Tibial artery (tissue), 4 donors: ENCODE data around the gene PTPRN2.

ENCODE experiments used
- DNase-seq, 2 donors: peaks; one replicate each; pipeline ENCODE4 v3.0.0-alpha.2; 2019
- H3K27ac ChIP-seq, 2 donors: fragments of 200-600 bp; sonication (generic) in 1 of 2; 1 replicate in 1 of 2; 2 replicates in 1 of 2; pipeline ENCODE4 v1.5.1; 2018 to 2019; ENCODE audit warnings: mild to moderate bottlenecking in 1 of 2
- H3K27me3 ChIP-seq, 2 donors: fragments of 200-600 bp; sonication (generic) in 1 of 2; one replicate each; pipeline versions ENCODE4 v1.5.1 to v1.6.0; 2016 to 2019
- H3K36me3 ChIP-seq, 3 donors: fragments of 200-600 bp; sonication (generic) in 2 of 3; one replicate each; pipeline ENCODE4 v1.5.1; 2016 to 2019; ENCODE audit warnings: mild to moderate bottlenecking in 2 of 3
- H3K4me1 ChIP-seq, 4 donors: fragments of 200-600 bp; sonication (generic) in 2 of 4; 1 replicate in 3 of 4; 2 replicates in 1 of 4; pipeline ENCODE4 v1.5.1; 2016 to 2019
- H3K4me3 ChIP-seq, 2 donors: fragments of 200-600 bp; sonication (generic) in 1 of 2; 1 replicate in 1 of 2; 2 replicates in 1 of 2; pipeline ENCODE4 v1.5.1; 2018 to 2019; ENCODE audit warnings: mild to moderate bottlenecking in 2 of 2
- H3K9me3 ChIP-seq, 3 donors: fragments of 200-600 bp; sonication (generic) in 1 of 3; one replicate each; pipeline ENCODE4 v1.5.1; 2016 to 2019
- CTCF ChIP-seq, 2 experiments: fragments of 200-600 bp in 1 of 2; fragments of 450-650 bp in 1 of 2; IDR thresholded peaks; one replicate each; pipeline ENCODE4 v1.5.1; 2017 to 2019; ENCODE audit warnings: antibody characterized with exemption in 2 of 2, mild to moderate bottlenecking in 1 of 2, moderate library complexity in 1 of 2
- intact Hi-C: fragments of 100-400 bp; cut with DNase I; formaldehyde crosslinking; loops from one replicate; pipeline ENCODE4 v1.15.0; 2023; ENCODE audit warnings: low total_unique reads

The PTPRN2 gene

GRCh38 chr7:158260567-158261361 is 326.9 kb downstream of the PTPRN2 start:
- intact Hi-C loops = no loop called here
- Histone ChIP-seq H3K4me1 (no peaks in the 10 kb centered on the region), H3K36me3 (no peaks in the 10 kb centered on the region), H3K9me3 (no peaks in the 10 kb centered on the region), H3K27me3 (peaks cover 0 to 16% of the 10 kb centered on the region in 2 donors), H3K4me3 (no peak overlapping the region), H3K27ac (no peak overlapping the region)
- no peak for TF ChIP-seq CTCF (IDR thresholded peaks at IDR 0.05)
- DNase-seq = no peak

- Histone ChIP-seq H3K9me3 (no peaks in the 10 kb centered on the region), H3K27ac (no peak overlapping the region), H3K27me3 (peaks cover 0 to 8% of the 10 kb centered on the region in 2 donors), H3K4me1 (no peaks in the 10 kb centered on the region), H3K4me3 (no peak overlapping the region), H3K36me3 (no peaks in the 10 kb centered on the region)
- no peak for TF ChIP-seq CTCF (IDR thresholded peaks at IDR 0.05)
- intact Hi-C loops = no loop called here
- no peak for DNase-seq
Measured at GRCh38 chr7:158259671-158260418, 327.8 kb downstream of the PTPRN2 start.

- no peaks in the 10 kb centered on the region for H3K36me3 ChIP-seq
- H3K27ac ChIP-seq = no peak overlapping the region
- H3K27me3 ChIP-seq = peaks cover 0 to 8% of the 10 kb centered on the region in 2 donors
- no peak for TF ChIP-seq CTCF (IDR thresholded peaks at IDR 0.05)
- DNase-seq = no peak
- intact Hi-C loops = no loop called here
- H3K4me3 ChIP-seq = no peak overlapping the region
- H3K4me1 ChIP-seq = no peaks in the 10 kb centered on the region
- no peaks in the 10 kb centered on the region for H3K9me3 ChIP-seq
Measured at GRCh38 chr7:158259141-158259540, 328.5 kb downstream of the PTPRN2 start.

GRCh38 chr7:158258411-158259130 is 329.1 kb downstream of the PTPRN2 start:
- Histone ChIP-seq H3K27ac (no peak overlapping the region), H3K27me3 (peaks cover 0 to 8% of the 10 kb centered on the region in 2 donors), H3K36me3 (no peaks in the 10 kb centered on the region), H3K4me3 (no peak overlapping the region), H3K9me3 (no peaks in the 10 kb centered on the region), H3K4me1 (no peaks in the 10 kb centered on the region)
- DNase-seq = no peak
- intact Hi-C loops = no loop called here
- no peak for TF ChIP-seq CTCF (IDR thresholded peaks at IDR 0.05)

GRCh38 chr7:158257516-158258410 is 329.9 kb downstream of the PTPRN2 start:
- Histone ChIP-seq H3K27ac (no peak overlapping the region), H3K36me3 (no peaks in the 10 kb centered on the region), H3K9me3 (no peaks in the 10 kb centered on the region), H3K27me3 (peaks cover 0 to 8% of the 10 kb centered on the region in 2 donors), H3K4me1 (no peaks in the 10 kb centered on the region), H3K4me3 (no peak overlapping the region)
- DNase-seq = peak in 1 of 2 donors; percentile 48
- no peak for TF ChIP-seq CTCF (IDR thresholded peaks at IDR 0.05)
- intact Hi-C loops = no loop called here
